Fibroblast of lung (primary cell): ENCODE measurements around the gene PIF1. TPM values are rescaled to one million over a fixed set of nuclear protein-coding genes. Genes with fewer than 3 reads are reported as not detected.
A peak's percentile ranks its signal among the peaks of the same experiment; 100 is the strongest.

ENCODE experiments used
- DNase-seq, 2 donors: peaks; one replicate each; pipeline versions ENCODE4 v3.0.0 to v3.0.0-alpha.2; 2010; ENCODE audit warnings: low read depth in 2 of 2
- H2AFZ ChIP-seq: 2 replicates; pipeline ENCODE4 v1.5.1; 2012; ENCODE audit warnings: low read length, control low read depth, inconsistent platforms
- H3K27ac ChIP-seq: 2 replicates; pipeline ENCODE4 v1.5.1; 2011; ENCODE audit warnings: low read length, control low read depth; ENCODE audit not compliant: insufficient read depth
- H3K27me3 ChIP-seq: 2 replicates; pipeline ENCODE4 v1.5.1; 2011; ENCODE audit warnings: mild to moderate bottlenecking, low read length; ENCODE audit not compliant: control insufficient read depth, insufficient read depth
- H3K36me3 ChIP-seq: 2 replicates; pipeline ENCODE4 v1.5.1; 2011; ENCODE audit warnings: low read length; ENCODE audit not compliant: control insufficient read depth, insufficient read depth
- H3K4me1 ChIP-seq: 2 replicates; pipeline ENCODE4 v1.5.1; 2011; ENCODE audit warnings: low read length; ENCODE audit not compliant: control insufficient read depth, insufficient read depth; ENCODE audit errors: extremely low read depth
- H3K4me2 ChIP-seq: 2 replicates; pipeline ENCODE4 v1.5.1; 2011; ENCODE audit warnings: low read length, control low read depth; ENCODE audit not compliant: insufficient read depth; ENCODE audit errors: extremely low read depth
- H3K4me3 ChIP-seq, 4 experiments: fragments of 200-600 bp in 1 of 4; sonication (generic) in 1 of 4; replicated peaks in 1 of 4; 2 replicates each; pipeline ENCODE4 v1.5.1; 2011 to 2016; ENCODE audit warnings: low read length in 4 of 4, low read depth in 3 of 4, mild to moderate bottlenecking in 3 of 4, control low read depth in 2 of 4, inconsistent platforms in 1 of 4, mixed read lengths in 1 of 4; ENCODE audit not compliant: insufficient read depth in 1 of 4; ENCODE audit errors: control extremely low read depth in 1 of 4
- H3K79me2 ChIP-seq: 2 replicates; pipeline ENCODE4 v1.5.1; 2012; ENCODE audit warnings: mild to moderate bottlenecking, low read length, inconsistent platforms; ENCODE audit not compliant: control insufficient read depth, insufficient read depth
- H3K9ac ChIP-seq: 2 replicates; pipeline ENCODE4 v1.5.1; 2011; ENCODE audit warnings: mild to moderate bottlenecking, low read length, control low read depth; ENCODE audit not compliant: insufficient read depth
- H3K9me3 ChIP-seq: 2 replicates; pipeline ENCODE4 v1.5.1; 2012; ENCODE audit warnings: low read depth, low read length; ENCODE audit not compliant: control insufficient read depth, insufficient read depth
- H4K20me1 ChIP-seq: 2 replicates; pipeline ENCODE4 v1.5.1; 2011; ENCODE audit warnings: low read length; ENCODE audit not compliant: control insufficient read depth, insufficient read depth; ENCODE audit errors: extremely low read depth
- CTCF ChIP-seq, 2 donors: IDR thresholded peaks in 1 of 2; conservative IDR thresholded peaks in 1 of 2; 1 replicate in 1 of 2; 2 replicates in 1 of 2; pipeline ENCODE4 v1.5.1; 2011 to 2012; ENCODE audit warnings: low read length in 2 of 2, control low read depth in 1 of 2, inconsistent platforms in 1 of 2, low read depth in 1 of 2, mild to moderate bottlenecking in 1 of 2
- EZH2 ChIP-seq: IDR thresholded peaks from 2 replicates; pipeline ENCODE4 v1.5.1; 2012; ENCODE audit warnings: low read length, control low read depth, mild to moderate bottlenecking; ENCODE audit errors: missing control alignments
- polyA plus RNA-seq, 2 donors: library from polyadenylated mRNA; depleted of rRNA in 1 of 2; stranded (reverse) in 1 of 2; unstranded in 1 of 2; fragments of >200 nt; gene quantifications; 2 replicates each; pipeline ENCODE4 v1.2.1, GENCODE V29; 2011 to 2012; ENCODE audit warnings: missing spikeins in 1 of 2
- total RNA-seq: library from RNA; depleted of rRNA; stranded (reverse); fragments of >200 nt; gene quantifications from 2 replicates; pipeline ENCODE4 v1.2.1, GENCODE V29; 2014

Gene PIF1
- total and polyA plus RNA-seq, 2 donors (not counting 1 experiment from before 2014, with no cell fraction given): 5.1 to 9.4 TPM

GRCh38 chr15:64854526-64854925, 29.1 kb upstream of the PIF1 start:
- no peak overlapping the region for H3K9ac ChIP-seq
- no peak overlapping the region for H3K4me2 ChIP-seq
- no peaks in the 10 kb centered on the region for H3K9me3 ChIP-seq
- H4K20me1 ChIP-seq: no peaks in the 10 kb centered on the region
- peak overlapping the region; percentile 43 for H3K27ac ChIP-seq
- H2AFZ ChIP-seq: no peak overlapping the region
- peaks cover 73% of the 10 kb centered on the region for H3K4me1 ChIP-seq
- no peaks in the 10 kb centered on the region for H3K27me3 ChIP-seq
- TF ChIP-seq CTCF (conservative IDR thresholded peaks at IDR 0.05 in 1 of 2, IDR thresholded peaks at IDR 0.05 in 1 of 2; ENCODE audit: low read depth in 1 of 2, low read length in 2 of 2) (no peak), EZH2 (no peak)
- H3K4me3 ChIP-seq: no peak overlapping the region
- peaks cover 33% of the 10 kb centered on the region for H3K36me3 ChIP-seq
- peaks cover 64% of the 10 kb centered on the region for H3K79me2 ChIP-seq
- DNase-seq: no peak

- Histone ChIP-seq H3K9me3 (no peaks in the 10 kb centered on the region), H2AFZ (no peak overlapping the region), H3K27ac (peak overlapping the region; percentile 43), H3K27me3 (no peaks in the 10 kb centered on the region), H3K4me3 (no peak overlapping the region), H3K36me3 (peaks cover 29% of the 10 kb centered on the region), H3K9ac (no peak overlapping the region), H3K4me2 (no peak overlapping the region), H3K4me1 (peaks cover 69% of the 10 kb centered on the region), H3K79me2 (peaks cover 59% of the 10 kb centered on the region), H4K20me1 (no peaks in the 10 kb centered on the region)
- peak; percentile 50 to 53 for DNase-seq
- TF ChIP-seq EZH2 (no peak), CTCF (conservative IDR thresholded peaks at IDR 0.05 in 1 of 2, IDR thresholded peaks at IDR 0.05 in 1 of 2; ENCODE audit: low read depth in 1 of 2, low read length in 2 of 2) (no peak)
These were observed 28.6 kb upstream of the PIF1 start for GRCh38 chr15:64854041-64854440.

- peaks cover 2% of the 10 kb centered on the region for H4K20me1 ChIP-seq
- H3K27me3 ChIP-seq: no peaks in the 10 kb centered on the region
- peak overlapping the region in 2 of 4 experiments; percentile 15 for H3K4me3 ChIP-seq
- DNase-seq: peak; percentile 93 to 96
- H3K79me2 ChIP-seq: peaks cover 61% of the 10 kb centered on the region
- no peak overlapping the region for H2AFZ ChIP-seq
- peak overlapping the region; percentile 81 for H3K4me2 ChIP-seq
- peak overlapping the region; percentile 84 for H3K27ac ChIP-seq
- peaks cover 27% of the 10 kb centered on the region for H3K36me3 ChIP-seq
- H3K4me1 ChIP-seq: peaks cover 58% of the 10 kb centered on the region
- TF ChIP-seq CTCF (conservative IDR thresholded peaks at IDR 0.05 in 1 of 2, IDR thresholded peaks at IDR 0.05 in 1 of 2; ENCODE audit: low read depth in 1 of 2, low read length in 2 of 2): no peak
- no peak for TF ChIP-seq EZH2
- H3K9me3 ChIP-seq: no peaks in the 10 kb centered on the region
- H3K9ac ChIP-seq: peak overlapping the region; percentile 21
These were observed 26.0 kb upstream of the PIF1 start for GRCh38 chr15:64851503-64851840.
